ENCODE measurements around the gene ESPNL.

The ESPNL gene

DNA sequence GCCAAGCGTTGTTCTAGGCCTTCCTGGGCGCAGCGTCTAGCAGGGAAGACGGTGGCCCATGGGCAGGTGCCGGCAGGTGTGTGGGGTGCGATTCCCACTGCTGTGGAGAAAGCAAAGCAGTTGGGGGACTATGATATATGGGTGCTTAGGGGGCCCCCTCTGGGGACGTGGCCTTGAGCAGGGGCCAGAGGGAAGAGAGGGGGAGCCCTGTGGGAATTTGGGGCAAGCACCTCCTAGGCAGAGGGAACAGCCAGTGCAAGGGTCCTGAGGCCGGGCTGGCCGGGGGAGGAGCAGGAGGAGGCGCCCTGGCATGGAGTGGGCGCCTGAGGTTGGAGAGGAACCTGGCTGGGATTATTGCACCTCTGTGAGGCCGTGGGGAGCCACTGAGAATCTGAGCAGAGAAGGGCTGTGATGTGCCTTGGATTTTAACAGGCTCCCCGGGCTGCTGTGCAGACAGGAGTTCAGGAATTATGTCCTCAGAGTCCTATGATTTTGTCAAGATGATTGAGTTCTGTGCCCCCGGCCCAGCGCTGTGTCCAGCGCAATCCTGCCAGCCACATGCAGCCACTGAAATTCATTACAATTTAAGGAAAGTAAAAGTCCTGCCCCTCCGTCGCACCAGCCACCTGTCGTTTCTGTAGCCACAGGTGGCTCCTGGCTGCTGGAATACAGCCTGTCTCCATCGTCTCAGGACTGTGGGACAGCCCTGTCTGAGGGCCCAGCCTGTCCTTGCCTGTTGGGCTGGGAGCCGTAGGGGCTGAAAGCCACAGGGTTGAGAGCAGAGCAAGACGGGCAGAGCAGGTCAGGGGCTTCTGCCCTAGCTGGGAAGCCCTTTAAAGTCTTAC, 29.2 kb downstream of the ESPNL start:
- no peak for DNase-seq

GRCh38 chr2:238130111-238130695, 30.1 kb downstream of the ESPNL start:
- DNase-seq = no peak

- DNase-seq = no peak
Measured at GRCh38 chr2:238130696-238131628, 30.8 kb downstream of the ESPNL start.

DNA sequence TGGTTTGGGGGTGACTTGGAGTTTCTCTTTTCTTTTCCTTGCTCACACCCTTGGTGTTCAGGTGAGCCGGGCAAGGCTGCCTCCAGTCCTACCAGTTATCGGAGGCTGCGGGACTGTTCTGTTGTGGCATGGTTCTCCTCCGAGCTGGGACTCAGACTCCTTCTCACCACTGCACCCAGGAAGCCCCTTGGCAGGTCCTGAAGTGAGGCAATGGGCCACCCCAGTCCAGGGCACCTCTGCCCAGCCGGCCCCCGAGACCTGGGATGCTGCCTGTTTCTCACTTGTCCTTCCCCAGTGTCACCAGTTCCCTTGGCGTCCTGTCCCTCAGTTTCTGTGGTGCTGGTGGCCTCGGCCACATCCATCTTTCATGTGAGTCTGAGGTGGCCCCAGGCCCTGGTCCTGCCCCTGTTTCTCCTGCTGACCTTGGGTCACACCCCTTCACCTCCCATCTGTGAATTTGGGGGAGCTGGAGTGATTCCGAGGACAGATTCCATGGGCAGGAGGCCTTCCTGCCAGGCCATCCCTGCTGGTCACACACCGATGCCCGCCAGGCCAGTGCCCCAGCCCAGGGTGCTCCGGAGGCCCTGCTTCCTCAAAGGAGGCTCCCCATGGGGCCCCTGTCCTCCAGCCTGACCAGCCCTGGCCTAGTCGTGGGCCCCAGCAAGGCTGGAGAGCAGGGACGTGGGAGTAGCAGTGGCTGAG, 31.8 kb downstream of the ESPNL start:
- no peak for DNase-seq

DNA sequence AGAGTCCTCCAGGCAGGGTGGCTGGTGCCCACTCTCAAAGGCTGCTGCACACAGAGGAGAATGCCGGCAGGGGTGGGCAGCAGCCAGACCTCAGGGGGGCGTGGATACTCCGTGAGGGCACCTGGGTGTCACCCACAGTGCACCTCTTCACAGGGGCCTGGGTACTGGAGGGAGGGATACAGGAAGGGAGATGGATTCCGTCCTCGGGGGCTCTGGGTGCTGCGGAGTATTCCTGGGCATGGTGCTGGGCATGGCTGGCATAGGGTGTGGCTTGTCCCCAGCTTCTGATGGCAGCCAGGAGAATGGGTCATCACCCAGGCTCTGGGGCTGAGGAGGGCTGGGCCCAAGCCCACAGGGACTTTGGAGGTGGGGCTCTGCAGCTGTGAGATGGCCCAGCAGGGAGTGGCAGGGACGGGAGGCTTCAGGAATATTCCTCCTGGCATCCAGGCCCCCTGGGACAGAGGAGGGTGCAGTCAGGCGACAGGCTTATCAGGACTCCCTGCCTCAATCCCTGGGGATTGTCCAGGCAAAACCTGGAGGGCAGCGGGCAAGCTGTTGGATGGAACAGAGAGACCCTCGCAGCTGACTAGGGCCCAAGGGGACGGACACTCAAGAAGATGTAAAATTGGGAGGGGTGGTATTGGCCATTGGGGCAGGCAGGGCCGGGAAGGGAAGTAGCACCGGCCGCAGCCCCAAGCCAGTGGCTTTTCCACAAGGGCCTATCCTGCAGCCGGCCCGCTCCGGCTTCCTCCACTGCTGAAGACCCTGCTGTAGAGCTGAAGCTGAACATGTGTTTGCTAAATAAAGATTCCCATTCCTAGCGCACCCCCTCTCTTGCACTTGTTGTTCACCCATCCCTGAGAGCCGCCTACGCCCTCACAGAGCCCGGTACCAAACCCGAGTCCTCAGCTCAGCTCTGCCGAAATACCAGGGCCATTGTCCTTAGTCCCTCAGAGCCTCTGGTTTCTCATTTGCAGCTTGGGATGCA, 32.6 kb downstream of the ESPNL start:
- DNase-seq = no peak

- no peak for DNase-seq
Measured at GRCh38 chr2:238133499-238134392, 33.6 kb downstream of the ESPNL start.

DNA sequence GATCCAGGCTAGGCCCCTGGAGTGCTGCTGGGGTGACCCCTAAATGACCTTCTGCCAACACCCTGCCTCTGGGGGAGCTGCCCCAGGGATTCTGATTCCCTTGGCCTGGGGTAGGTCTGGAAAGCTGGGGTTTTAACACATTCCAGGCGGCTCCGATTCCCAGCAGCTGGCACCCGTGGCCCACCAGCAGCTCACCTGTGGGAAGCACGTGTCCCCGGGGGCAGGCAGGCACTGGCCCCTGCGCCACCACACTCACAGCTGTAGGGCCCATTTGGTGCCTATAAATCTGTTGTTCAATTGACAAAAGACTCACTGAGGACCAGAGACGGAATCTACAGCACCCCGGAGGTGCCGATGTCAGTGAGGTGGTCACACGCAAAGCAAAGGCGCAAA, 34.2 kb downstream of the ESPNL start:
- no peak for DNase-seq

DNA sequence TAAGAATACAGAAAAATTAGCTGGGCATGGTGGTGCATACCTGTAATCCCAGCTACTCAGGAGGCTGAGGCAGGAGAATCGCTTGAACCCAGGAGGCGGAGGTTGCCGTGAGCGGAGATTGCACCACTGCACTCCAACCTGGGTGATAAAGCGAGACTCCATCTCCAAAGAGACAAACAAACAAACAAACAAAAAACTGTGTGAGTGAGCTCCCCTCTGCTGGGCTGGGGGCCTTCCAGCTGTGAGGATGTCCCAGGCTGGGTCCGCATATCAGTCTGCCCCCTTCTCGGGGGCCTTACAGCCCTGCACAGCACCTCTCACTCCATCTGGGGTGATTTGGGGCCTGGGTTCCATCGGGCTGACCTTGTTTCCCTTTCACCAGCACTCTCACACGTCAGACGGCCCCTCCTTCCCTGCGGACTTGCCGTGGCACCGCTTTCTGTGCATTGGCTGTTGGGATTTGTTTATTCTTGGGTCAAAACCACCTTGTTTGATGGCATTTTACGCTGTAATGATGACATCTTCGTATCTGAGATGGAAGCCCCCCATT, 35.5 kb downstream of the ESPNL start:
- DNase-seq = no peak

DNA sequence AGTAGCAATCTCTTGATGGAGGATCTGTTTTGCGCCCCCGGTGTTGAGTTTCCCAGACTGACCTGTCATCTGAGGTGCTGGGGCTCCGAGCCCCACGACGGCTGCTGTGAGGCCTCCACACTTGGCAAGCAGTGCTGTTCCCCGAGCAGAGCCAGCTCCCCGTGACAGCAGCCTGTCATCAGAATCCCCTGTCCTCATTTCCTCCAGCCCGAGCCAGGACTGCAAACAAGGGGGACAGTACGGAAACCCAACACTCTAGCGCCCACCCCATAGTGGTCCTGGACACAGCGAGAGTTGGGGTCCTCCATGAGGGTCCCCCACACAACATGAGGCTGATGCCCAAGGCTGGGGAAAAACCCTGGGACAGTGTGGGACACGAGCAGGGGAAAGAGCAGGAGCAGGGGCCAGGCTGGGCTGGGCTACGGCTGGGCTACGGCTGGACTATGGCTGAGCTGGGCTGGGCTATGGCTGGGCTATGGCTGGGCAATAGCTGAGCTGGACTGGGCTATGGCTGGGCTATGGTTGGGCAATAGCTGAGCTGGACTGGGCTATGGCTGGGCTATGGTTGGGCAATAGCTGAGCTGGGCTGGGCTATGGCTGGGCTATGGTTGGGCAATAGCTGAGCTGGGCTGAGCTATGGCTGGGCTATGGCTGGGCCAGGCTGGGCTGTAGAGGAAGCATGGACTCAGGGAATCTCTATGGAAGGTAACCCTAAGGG, 36.8 kb downstream of the ESPNL start:
- no peak for DNase-seq

GRCh38 chr2:238137885-238138284, 37.7 kb downstream of the ESPNL start:
- DNase-seq = no peak

DNA sequence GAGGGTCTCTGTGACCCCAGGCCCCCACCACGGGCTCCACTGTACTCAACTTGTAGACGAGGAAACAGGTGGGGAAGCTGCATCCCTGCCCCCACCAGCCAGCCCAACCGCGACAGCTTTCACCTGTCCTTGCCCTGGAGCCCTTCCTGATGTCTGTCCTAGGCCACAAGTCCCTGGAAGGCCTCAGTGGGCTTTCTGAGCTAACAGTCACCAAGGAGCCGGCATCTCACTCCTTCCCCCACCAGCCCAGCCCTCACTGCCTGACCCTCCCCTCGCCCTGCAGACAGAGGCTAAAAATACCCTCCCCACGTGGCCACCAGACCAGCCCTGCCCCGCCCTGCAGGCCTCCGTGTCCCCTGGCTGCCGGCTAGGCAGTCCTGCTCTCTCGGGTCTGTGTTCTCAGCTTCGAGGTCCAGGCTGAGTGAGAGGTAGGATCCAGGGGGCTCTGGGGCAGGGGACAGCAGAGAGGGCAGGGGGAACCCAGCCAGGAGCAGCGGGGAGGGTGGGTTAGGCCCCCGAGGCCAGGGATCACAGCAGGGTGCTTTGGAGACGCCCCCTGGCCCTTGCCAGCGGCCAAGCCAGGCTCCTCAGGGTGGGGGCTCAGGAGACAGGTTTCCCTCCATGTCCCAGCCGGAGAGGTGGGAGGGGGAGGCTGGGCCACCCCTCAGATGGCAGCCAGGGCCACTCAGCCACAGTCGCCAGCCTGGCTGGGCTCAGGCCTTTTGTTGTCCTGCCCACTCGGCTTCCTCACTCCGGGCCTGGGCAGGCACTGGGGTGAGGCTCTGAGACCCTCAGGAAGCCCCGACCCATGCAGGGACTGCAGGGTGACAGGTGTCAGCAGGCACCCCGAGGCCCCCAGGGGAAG, 38.4 kb downstream of the ESPNL start, which contains the start of gene KLHL30:
TSS of gene KLHL30 (plus strand) at position 338 of the 865 bp plus-strand sequence. CDS start 2,087 bp downstream, outside the sequence.
- DNase-seq = no peak

- DNase-seq = no peak
Measured at GRCh38 chr2:238139196-238140039, 39.3 kb downstream of the ESPNL start.

DNA sequence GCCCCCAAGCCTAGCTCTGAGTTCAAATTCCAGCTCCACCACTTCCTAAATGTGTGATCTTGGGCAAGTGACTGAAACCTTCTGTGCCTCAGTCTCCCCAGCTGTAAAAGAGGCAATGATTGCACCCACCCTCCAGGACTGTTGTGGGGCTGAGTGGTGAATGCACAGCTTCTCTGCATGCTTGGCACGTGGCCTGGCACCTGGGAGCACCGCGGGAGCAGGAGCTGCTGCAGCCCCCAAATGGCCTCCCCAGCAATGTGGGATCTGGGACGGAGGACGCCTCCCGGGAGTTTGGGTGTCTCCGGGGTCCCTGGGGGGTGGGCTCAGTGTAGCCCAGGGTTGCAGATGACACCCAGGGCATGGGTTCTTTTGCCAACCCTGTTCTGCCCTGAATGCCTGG, 39.9 kb downstream of the ESPNL start:
- no peak for DNase-seq

DNA sequence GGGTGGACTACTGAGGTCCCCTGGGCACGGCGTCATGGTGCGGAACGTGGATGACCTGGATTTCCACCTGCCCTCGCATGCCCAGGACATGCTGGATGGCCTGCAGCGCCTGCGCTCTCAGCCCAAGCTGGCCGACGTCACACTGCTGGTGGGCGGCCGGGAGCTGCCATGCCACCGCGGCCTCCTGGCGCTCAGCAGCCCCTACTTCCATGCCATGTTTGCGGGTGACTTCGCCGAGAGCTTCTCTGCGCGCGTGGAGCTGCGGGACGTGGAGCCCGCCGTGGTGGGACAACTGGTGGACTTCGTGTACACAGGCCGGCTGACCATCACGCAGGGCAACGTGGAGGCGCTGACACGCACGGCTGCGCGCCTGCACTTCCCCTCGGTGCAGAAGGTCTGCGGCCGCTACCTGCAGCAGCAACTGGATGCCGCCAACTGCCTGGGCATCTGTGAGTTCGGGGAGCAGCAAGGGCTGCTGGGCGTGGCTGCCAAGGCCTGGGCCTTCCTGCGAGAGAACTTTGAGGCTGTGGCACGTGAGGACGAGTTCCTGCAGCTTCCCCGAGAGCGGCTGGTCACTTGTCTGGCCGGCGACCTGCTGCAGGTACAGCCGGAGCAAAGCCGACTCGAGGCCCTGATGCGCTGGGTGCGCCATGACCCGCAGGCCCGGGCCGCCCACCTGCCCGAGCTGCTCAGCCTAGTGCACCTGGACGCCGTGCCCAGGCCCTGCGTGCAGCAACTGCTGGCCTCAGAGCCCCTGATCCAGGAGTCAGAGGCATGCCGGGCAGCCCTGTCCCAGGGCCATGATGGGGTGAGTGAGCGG, 40.8 kb downstream of the ESPNL start:
- DNase-seq = no peak

- DNase-seq = no peak
Measured at GRCh38 chr2:238141541-238142318, 41.6 kb downstream of the ESPNL start.
